Muscle of back (tissue), 10 donors: ENCODE data around the gene SMIM32. TPM values are rescaled to one million over a fixed set of nuclear protein-coding genes. Genes with fewer than 3 reads are reported as not detected.

Experiments used
- polyA plus RNA-seq, 10 donors: library from polyadenylated mRNA; unstranded; fragments of 120-200 nt; gene quantifications; one replicate each; pipeline ENCODE4 v1.2.1, GENCODE V29; 2013; ENCODE audit not compliant: insufficient read length in 10 of 10

Gene SMIM32
- polyA plus RNA-seq, 10 donors = 0.10 to 0.20 (median 0.15) TPM; not detected in 7

Other genes with a start within 250 kb of the SMIM32 start
- under 1 TPM in 3 of 10 donors, not detected in 7; 0.28 to 0.90 (median 0.33) TPM for gene LECT2, start 238.2 kb downstream of the SMIM32 start, polyA plus RNA-seq
- gene TGFBI, start 164.2 kb downstream of the SMIM32 start, polyA plus RNA-seq = 100 to 1,000 TPM; 111 to 323 (median 186) TPM
- 10 to 100 TPM; 33.1 to 53.7 (median 45.9) TPM for gene SMAD5, start 60.3 kb downstream of the SMIM32 start, polyA plus RNA-seq
- not detected for gene TRPC7, start 172.4 kb upstream of the SMIM32 start, polyA plus RNA-seq